Hepatocyte (in vitro differentiated cells): ENCODE measurements around the gene RPS6KA2.

Experiments used
- EZH2phosphoT487 ChIP-seq: fragments of 200-600 bp; sonication (generic); IDR thresholded peaks from one replicate; pipeline ENCODE4 v1.6.1; 2018; ENCODE audit warnings: antibody characterized with exemption, mild to moderate bottlenecking, low read depth, moderate library complexity; ENCODE audit not compliant: unreplicated experiment, severe bottlenecking
- TF ChIP-seq, protein P1 (sequence below): fragments of 200-600 bp; sonication (generic); IDR thresholded peaks from 2 replicates; pipeline ENCODE4 v1.5.1; 2016; ENCODE audit warnings: antibody characterized with exemption, mild to moderate bottlenecking; ENCODE audit not compliant: poor library complexity

- TF ChIP-seq, protein P1, sequence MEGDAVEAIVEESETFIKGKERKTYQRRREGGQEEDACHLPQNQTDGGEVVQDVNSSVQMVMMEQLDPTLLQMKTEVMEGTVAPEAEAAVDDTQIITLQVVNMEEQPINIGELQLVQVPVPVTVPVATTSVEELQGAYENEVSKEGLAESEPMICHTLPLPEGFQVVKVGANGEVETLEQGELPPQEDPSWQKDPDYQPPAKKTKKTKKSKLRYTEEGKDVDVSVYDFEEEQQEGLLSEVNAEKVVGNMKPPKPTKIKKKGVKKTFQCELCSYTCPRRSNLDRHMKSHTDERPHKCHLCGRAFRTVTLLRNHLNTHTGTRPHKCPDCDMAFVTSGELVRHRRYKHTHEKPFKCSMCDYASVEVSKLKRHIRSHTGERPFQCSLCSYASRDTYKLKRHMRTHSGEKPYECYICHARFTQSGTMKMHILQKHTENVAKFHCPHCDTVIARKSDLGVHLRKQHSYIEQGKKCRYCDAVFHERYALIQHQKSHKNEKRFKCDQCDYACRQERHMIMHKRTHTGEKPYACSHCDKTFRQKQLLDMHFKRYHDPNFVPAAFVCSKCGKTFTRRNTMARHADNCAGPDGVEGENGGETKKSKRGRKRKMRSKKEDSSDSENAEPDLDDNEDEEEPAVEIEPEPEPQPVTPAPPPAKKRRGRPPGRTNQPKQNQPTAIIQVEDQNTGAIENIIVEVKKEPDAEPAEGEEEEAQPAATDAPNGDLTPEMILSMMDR, result no peak
- no peak for TF ChIP-seq EZH2phosphoT487
Measured at GRCh38 chr6:166379103-166379586, 247.9 kb downstream of the RPS6KA2 start.
